ENCODE measurements around the gene NRM.
"Not testable (repeated sequence)": the region's sequence is repeated elsewhere in the genome, so short reads cannot be mapped to it uniquely, and the experiment has no call there.

NRM gene

GRCh38 chr6:30690403-30691207 is at the start of gene NRM:
Gene NRM (minus strand): TSS chr6:30690984. CDS start chr6:30690974, 10 bp downstream.
- DNase-seq (ENCODE audit: low spot score), result peak; percentile 86

GRCh38 chr6:30740540-30740870 is 49.7 kb upstream of the NRM start:
- DNase-seq (ENCODE audit: low spot score), result no peak

- no peak for DNase-seq (ENCODE audit: low spot score)
Measured at GRCh38 chr6:30738532-30738931, 47.7 kb upstream of the NRM start.

GRCh38 chr6:30735668-30736314 is 45.0 kb upstream of the NRM start:
- DNase-seq (ENCODE audit: low spot score), result no peak

- peak; percentile 49 for DNase-seq (ENCODE audit: low spot score)
Measured at GRCh38 chr6:30732237-30732943, 41.6 kb upstream of the NRM start.

GRCh38 chr6:30730601-30731435 is 40.0 kb upstream of the NRM start:
- DNase-seq (ENCODE audit: low spot score), result peak; percentile 67

GRCh38 chr6:30727920-30728553 is 37.3 kb upstream of the NRM start:
- no peak for DNase-seq (ENCODE audit: low spot score)

- no peak for DNase-seq (ENCODE audit: low spot score)
Measured at GRCh38 chr6:30726506-30727413, 36.0 kb upstream of the NRM start.

GRCh38 chr6:30725713-30726505 is 35.1 kb upstream of the NRM start:
- DNase-seq (ENCODE audit: low spot score), result no peak

- no peak for DNase-seq (ENCODE audit: low spot score)
Measured at GRCh38 chr6:30724906-30725667, 34.3 kb upstream of the NRM start.

GRCh38 chr6:30723843-30724741 is 33.3 kb upstream of the NRM start:
- DNase-seq (ENCODE audit: low spot score), result not testable (repeated sequence)

- not testable (repeated sequence) for DNase-seq (ENCODE audit: low spot score)
Measured at GRCh38 chr6:30723159-30723842, 32.5 kb upstream of the NRM start.

GRCh38 chr6:30722280-30723112 is 31.7 kb upstream of the NRM start:
- peak; percentile 83 for DNase-seq (ENCODE audit: low spot score)

GRCh38 chr6:30722025-30722279 is 31.2 kb upstream of the NRM start:
- not testable (repeated sequence) for DNase-seq (ENCODE audit: low spot score)

- DNase-seq (ENCODE audit: low spot score), result peak; percentile 90
Measured at GRCh38 chr6:30721198-30722024, 30.6 kb upstream of the NRM start.

- DNase-seq (ENCODE audit: low spot score), result peak; percentile 44
Measured at GRCh38 chr6:30720738-30721197, 30.0 kb upstream of the NRM start.

All from Ammon's horn (tissue), 1 donor.